OCI-LY7 (cell line): ENCODE measurements around the gene ARHGEF17. TPM values are rescaled to one million over a fixed set of nuclear protein-coding genes. Genes with fewer than 3 reads are reported as not detected.

Source experiments
- BruUV-seq: library from RNA; stranded (reverse); fragments of 400-500 nt; replicated peaks from 2 replicates; lab custom pipeline; 2021; lab: Mats Ljungman, UMichigan
- CTCF ChIA-PET: fragments of 300-600 bp; sonication (Branson Sonifier 250); formaldehyde crosslinking; loops from one replicate; lab custom pipeline; 2022; ENCODE audit warnings: antibody characterized with exemption; ENCODE audit not compliant: unreplicated experiment; lab: Charles Lee
- POLR2A ChIA-PET: fragments of 300-600 bp; sonication (Branson Sonifier 250); formaldehyde crosslinking; loops from one replicate; lab custom pipeline; 2022; ENCODE audit warnings: antibody characterized with exemption; lab: Charles Lee
- DNase-seq: peaks from one replicate; pipeline ENCODE4 v3.0.0-alpha.2; 2015; ENCODE audit warnings: low spot score
- H2AFZ ChIP-seq: fragments of 200-600 bp; sonication (generic), shearing (Covaris generic); 2 replicates; pipeline ENCODE4 v1.6.1; 2014; ENCODE audit warnings: mild to moderate bottlenecking, antibody characterized with exemption, low read length, moderate library complexity
- H3K27ac ChIP-seq: fragments of 200-600 bp; sonication (generic); 2 replicates; pipeline ENCODE4 v1.5.1; 2014; ENCODE audit warnings: mixed run types, low read depth, mild to moderate bottlenecking, moderate library complexity, low read length, inconsistent platforms; ENCODE audit not compliant: poor library complexity, severe bottlenecking
- H3K36me3 ChIP-seq: fragments of 200-600 bp; sonication (generic); 2 replicates; pipeline ENCODE4 v1.6.1; 2014; ENCODE audit warnings: mild to moderate bottlenecking, antibody characterized with exemption, low read length, moderate library complexity, mixed read lengths; ENCODE audit not compliant: insufficient read depth
- H3K4me1 ChIP-seq: fragments of 200-600 bp; sonication (generic); 2 replicates; pipeline ENCODE4 v1.5.1; 2014; ENCODE audit warnings: mild to moderate bottlenecking, low read length; ENCODE audit not compliant: insufficient read depth, poor library complexity, severe bottlenecking
- H3K4me2 ChIP-seq: fragments of 200-600 bp; sonication (generic); 2 replicates; pipeline ENCODE4 v1.6.1; 2014; ENCODE audit warnings: mild to moderate bottlenecking, low read length
- H3K4me3 ChIP-seq: fragments of 200-600 bp; sonication (generic); 2 replicates; pipeline ENCODE4 v1.5.1; 2014; ENCODE audit warnings: mild to moderate bottlenecking, low read depth, low read length; ENCODE audit not compliant: poor library complexity, severe bottlenecking
- H3K79me2 ChIP-seq: fragments of 200-600 bp; sonication (generic); 2 replicates; pipeline ENCODE4 v1.6.1; 2016; ENCODE audit warnings: low read depth, mild to moderate bottlenecking, low read length, moderate library complexity, mixed read lengths; ENCODE audit not compliant: insufficient read depth
- H3K9me2 ChIP-seq: fragments of 200-600 bp; sonication (generic); 2 replicates; pipeline ENCODE4 v1.6.1; 2016; ENCODE audit warnings: mild to moderate bottlenecking, low read length, mixed read lengths; ENCODE audit not compliant: insufficient read depth
- H3K9me3 ChIP-seq: fragments of 200-600 bp; sonication (generic); 2 replicates; pipeline ENCODE4 v1.6.1; 2014; ENCODE audit warnings: mild to moderate bottlenecking, mixed run types, low read length, mixed read lengths
- H4K20me1 ChIP-seq: fragments of 200-600 bp; sonication (generic); 2 replicates; pipeline ENCODE4 v1.6.1; 2014; ENCODE audit warnings: mild to moderate bottlenecking, antibody characterized with exemption, low read length, moderate library complexity, mixed read lengths; ENCODE audit not compliant: insufficient read depth
- CTCF ChIP-seq: fragments of 200-600 bp; sonication (generic); conservative IDR thresholded peaks from 2 replicates; pipeline ENCODE4 v1.5.1; 2014; ENCODE audit warnings: mild to moderate bottlenecking, antibody characterized with exemption, low read length, moderate library complexity, mixed read lengths
- EZH2phosphoT487 ChIP-seq: fragments of 200-600 bp; sonication (generic); IDR thresholded peaks from 2 replicates; pipeline ENCODE4 v1.6.1; 2018; ENCODE audit warnings: low read depth, borderline replicate concordance, mild to moderate bottlenecking, mixed run types, antibody characterized with exemption, low read length, moderate library complexity, mixed read lengths
- intact Hi-C: fragments of 100-400 bp; cut with micrococcal nuclease; formaldehyde crosslinking; loops from one replicate; pipeline ENCODE4 v1.10.0; 2022; ENCODE audit not compliant: unreplicated experiment
- total RNA-seq, 2 experiments: library from RNA; depleted of rRNA in 1 of 2; stranded (reverse); fragments of >200 nt in 1 of 2; shearing (Covaris generic) in 1 of 2; gene quantifications; 2 replicates each; pipeline ENCODE4 v1.2.3, GENCODE V29; 2014 to 2022

ARHGEF17 gene
- total RNA-seq, 2 experiments from 2014 or later, result 0.19 to 1.4 TPM

DNA sequence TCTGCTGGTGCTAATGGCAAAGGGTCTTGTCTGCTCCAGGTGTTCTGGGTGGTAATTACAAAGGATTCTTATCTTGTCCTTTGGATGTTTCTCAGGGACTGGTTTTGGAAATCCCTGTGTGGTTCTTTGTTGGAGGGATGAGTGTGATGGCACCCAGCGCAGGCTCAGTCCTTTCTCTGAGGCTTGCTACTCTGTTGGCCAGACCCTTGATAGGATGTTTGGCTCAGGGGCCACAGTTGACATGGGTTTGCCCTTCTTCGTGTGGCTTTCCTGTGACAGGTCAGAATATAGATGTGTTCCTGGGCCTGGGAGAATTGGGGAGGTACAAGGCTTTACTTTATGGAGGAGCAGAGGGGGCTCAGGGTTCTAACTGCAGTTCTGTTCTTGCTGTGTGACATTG lies 4.0 kb downstream of the ARHGEF17 start:
- CTCF ChIA-PET, result no interaction called here
- BruUV-seq, result no TSS peak
- no peak for TF ChIP-seq CTCF
- no peak for TF ChIP-seq EZH2phosphoT487
- H3K9me2 ChIP-seq, result no peaks in the 10 kb centered on the region
- no peaks in the 10 kb centered on the region for H3K9me3 ChIP-seq
- H3K27ac ChIP-seq, result no peak overlapping the region
- DNase-seq, result no peak
- no peaks in the 10 kb centered on the region for H3K79me2 ChIP-seq
- peaks cover 20% of the 10 kb centered on the region for H3K4me1 ChIP-seq
- POLR2A ChIA-PET, result no interaction called here
- intact Hi-C loops, result no loop called here
- no peaks in the 10 kb centered on the region for H3K36me3 ChIP-seq
- no peak overlapping the region for H3K4me3 ChIP-seq
- no peaks in the 10 kb centered on the region for H4K20me1 ChIP-seq
- no peak overlapping the region for H3K4me2 ChIP-seq
- no peak overlapping the region for H2AFZ ChIP-seq

- Histone ChIP-seq H3K4me3 (no peak overlapping the region), H3K9me3 (no peaks in the 10 kb centered on the region), H3K9me2 (no peaks in the 10 kb centered on the region), H3K36me3 (no peaks in the 10 kb centered on the region), H3K79me2 (no peaks in the 10 kb centered on the region), H3K4me2 (no peak overlapping the region), H3K27ac (no peak overlapping the region), H3K4me1 (peaks cover 18% of the 10 kb centered on the region), H4K20me1 (no peaks in the 10 kb centered on the region), H2AFZ (no peak overlapping the region)
- intact Hi-C loops, result no loop called here
- BruUV-seq, result no TSS peak
- ChIA-PET POLR2A (no interaction called here), CTCF (no interaction called here)
- DNase-seq, result no peak
- TF ChIP-seq CTCF, result no peak
- no peak for TF ChIP-seq EZH2phosphoT487
Measured at GRCh38 chr11:73312851-73313327, 4.8 kb downstream of the ARHGEF17 start.

DNA sequence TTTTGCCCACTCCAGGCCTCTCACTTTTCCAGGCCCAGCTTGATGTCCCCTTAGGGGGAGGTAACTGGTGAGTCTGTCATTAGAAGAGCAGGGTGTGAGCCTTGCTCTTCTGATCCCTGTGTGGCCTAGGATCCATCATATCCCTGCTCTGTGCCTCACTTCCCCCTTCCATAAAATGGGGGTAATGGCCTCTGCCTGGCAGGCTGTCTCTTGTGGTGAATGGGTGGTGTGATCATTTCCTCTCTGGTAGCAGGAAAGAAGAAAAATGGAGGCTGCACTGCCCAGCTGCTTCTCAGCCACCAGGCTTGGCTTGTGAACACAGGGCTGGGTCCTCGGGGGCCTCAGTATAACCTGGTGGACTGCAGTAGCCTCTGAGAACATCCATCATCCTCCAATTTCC lies 5.6 kb downstream of the ARHGEF17 start:
- H3K4me2 ChIP-seq, result no peak overlapping the region
- H4K20me1 ChIP-seq, result no peaks in the 10 kb centered on the region
- no peak overlapping the region for H2AFZ ChIP-seq
- H3K4me3 ChIP-seq, result no peak overlapping the region
- no peaks in the 10 kb centered on the region for H3K9me2 ChIP-seq
- no peak for DNase-seq
- H3K9me3 ChIP-seq, result no peaks in the 10 kb centered on the region
- no peaks in the 10 kb centered on the region for H3K36me3 ChIP-seq
- no peaks in the 10 kb centered on the region for H3K79me2 ChIP-seq
- intact Hi-C loops, result no loop called here
- CTCF ChIA-PET, result no interaction called here
- no peak for TF ChIP-seq EZH2phosphoT487
- TF ChIP-seq CTCF, result no peak
- H3K4me1 ChIP-seq, result peaks cover 14% of the 10 kb centered on the region
- no peak overlapping the region for H3K27ac ChIP-seq
- POLR2A ChIA-PET, result no interaction called here
- no TSS peak for BruUV-seq
